ENCODE data around the gene ALG14. TPM values are rescaled to one million over a fixed set of nuclear protein-coding genes. Genes with fewer than 3 reads are reported as not detected.
A peak's percentile ranks its signal among the peaks of the same experiment; 100 is the strongest.
"Not testable (repeated sequence)": the region's sequence is repeated elsewhere in the genome, so short reads cannot be mapped to it uniquely, and the experiment has no call there.

Gene ALG14
- total RNA-seq, 1 donor from 2014 or later, result 2.0 TPM

GRCh38 chr1:94952539-94952938 lies 120.2 kb downstream of the ALG14 start:
- ATAC-seq (no peak), DNase-seq (ENCODE audit: missing footprints) (no peak)
- intact Hi-C loops (cut with DNase I), result no loop called here

DNA sequence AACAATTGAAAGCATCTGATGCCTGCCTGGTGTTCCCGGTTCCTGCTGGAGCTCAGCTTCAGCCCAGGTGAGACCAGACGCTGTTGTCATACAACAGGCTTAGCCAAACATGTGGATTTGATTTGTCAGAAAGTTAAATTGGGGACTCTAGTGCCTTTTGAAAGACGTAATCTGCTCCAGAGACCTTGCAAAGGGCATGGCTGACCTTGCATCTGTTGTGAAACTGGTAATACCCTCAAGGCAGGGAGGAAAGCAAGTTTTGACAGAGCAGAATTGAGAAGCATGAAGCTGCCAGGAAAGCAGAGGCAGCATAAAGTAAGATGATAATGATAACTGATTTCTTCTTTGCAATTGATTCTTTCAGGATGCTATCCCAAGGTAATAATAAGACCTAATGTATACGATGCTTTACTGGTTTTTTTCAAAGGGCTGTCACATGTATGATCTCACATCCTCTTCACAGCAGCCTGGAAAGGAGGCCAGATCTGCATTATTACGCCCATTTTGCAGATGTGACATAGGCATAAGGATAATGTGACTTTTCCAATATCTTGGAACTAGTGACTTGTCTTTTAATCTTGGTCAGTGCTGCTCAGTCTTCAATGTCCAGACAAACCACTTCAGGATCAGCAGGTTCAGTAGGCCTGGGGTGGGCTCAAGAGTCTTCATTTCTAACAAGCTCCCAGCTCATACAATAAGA lies 121.1 kb downstream of the ALG14 start:
- intact Hi-C loops (cut with DNase I), result no loop called here
- DNase-seq (ENCODE audit: missing footprints) (no peak), ATAC-seq (no peak)

GRCh38 chr1:94951046-94951445 lies 121.7 kb downstream of the ALG14 start:
- intact Hi-C loops (cut with DNase I), result no loop called here
- DNase-seq (ENCODE audit: missing footprints) (no peak), ATAC-seq (no peak)

DNA sequence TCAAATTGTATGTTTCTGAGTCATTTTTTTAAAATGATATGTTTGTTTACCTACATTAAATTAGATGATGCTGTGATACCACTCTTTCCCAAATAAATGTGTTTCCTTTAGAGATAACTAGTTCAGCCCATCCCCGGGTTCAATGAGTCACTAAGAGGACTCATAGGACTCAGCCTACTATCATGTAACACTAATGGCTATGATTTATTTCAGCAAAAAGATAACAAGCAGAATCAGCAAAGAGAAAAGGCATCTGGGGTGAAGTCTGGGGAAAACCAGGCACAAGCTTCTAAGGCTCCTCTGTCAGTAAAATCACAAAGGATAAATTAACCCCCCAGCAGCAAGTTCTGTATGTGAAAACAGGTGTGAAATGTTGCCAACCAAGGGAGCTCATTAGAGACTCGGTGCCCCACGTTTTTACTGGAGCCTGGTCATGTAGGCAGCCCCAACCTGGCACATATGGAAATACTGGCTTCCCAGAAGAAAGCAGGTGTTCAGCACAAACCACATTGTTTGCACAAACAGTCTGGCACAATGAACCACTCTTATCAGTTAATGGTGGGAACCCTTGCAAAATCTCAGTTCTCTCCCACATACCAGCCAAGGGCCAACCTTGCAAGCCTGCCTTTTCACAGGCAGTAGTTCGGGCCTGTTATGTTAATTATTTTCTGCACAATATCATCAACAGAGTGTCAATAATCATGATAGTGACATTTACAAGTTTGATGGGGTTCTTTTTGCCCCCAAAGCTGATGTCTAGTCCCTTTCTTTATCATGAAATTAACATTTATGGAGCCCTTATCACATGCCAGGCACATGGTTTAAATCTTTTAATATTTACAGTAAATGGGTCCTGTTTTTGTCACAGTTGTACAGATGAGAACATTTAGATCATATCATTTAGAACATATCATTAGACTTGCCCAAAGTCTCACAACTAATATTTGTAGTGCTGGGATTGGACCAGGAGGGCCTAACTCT lies 122.8 kb downstream of the ALG14 start:
- intact Hi-C loops (cut with DNase I), result no loop called here
- ATAC-seq (no peak), DNase-seq (ENCODE audit: missing footprints) (no peak)

- intact Hi-C loops (cut with DNase I), result no loop called here
- DNase-seq (ENCODE audit: missing footprints) (no peak), ATAC-seq (peak; percentile 86)
These were observed 125.3 kb downstream of the ALG14 start for GRCh38 chr1:94947437-94947836.

- DNase-seq (ENCODE audit: missing footprints) (no peak), ATAC-seq (peak; percentile 30)
- intact Hi-C loops (cut with DNase I), result no loop called here
These were observed 125.9 kb downstream of the ALG14 start for GRCh38 chr1:94946886-94947285.

DNA sequence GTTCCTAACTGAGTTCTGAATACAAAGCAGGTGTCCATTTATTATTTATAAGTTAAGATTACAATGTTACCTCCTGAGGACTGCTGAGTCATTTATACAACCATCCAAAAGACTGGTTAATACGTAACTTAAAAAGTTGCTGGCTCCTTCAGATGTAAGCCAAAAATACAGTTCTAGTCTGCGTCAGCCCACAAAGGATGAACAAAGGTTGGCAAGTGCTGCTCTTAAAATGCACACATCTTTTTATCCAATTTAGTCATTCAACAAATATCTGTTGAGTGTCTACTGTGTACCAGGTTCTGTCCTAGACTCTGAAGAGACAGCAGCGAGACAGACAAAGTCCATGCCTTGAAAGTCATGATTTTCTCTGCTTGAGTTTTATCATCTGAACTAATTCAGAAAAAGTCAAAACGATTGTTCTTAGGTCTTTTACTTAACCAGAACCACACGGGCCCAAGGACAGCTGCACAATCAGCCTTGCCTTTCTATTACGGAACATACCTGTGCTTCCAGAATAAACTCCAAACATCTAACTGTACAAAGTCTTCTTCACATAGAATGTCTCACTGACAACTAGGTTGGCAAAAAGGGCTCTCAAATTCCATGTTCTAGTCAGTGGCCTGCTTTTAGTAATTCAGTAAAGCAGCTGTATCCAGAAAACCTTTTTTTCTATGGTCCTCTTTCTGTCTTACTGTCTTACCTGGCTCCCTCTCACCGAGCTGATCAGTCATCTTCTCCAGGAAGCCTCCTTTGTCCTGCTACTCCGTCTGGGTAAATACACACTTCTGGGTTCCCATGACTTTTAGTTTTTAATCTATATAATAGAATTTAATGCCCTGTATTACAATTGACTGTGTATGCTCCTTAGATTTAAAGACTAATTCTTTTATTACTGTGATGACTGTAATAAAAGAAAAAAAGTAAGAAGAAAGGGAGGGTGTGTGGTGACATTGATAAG lies 130.3 kb downstream of the ALG14 start:
- intact Hi-C loops (cut with DNase I), result no loop called here
- ATAC-seq, result no peak
- no peak for DNase-seq (ENCODE audit: missing footprints)

- DNase-seq (ENCODE audit: missing footprints); intact Hi-C loops (cut with DNase I); ATAC-seq: not testable (repeated sequence)
These were observed 131.3 kb downstream of the ALG14 start for GRCh38 chr1:94941480-94941879.

- DNase-seq (ENCODE audit: missing footprints), result no peak
- intact Hi-C loops (cut with DNase I), result no loop called here
- ATAC-seq, result no peak
These were observed 132.0 kb downstream of the ALG14 start for GRCh38 chr1:94940738-94941137.

DNA sequence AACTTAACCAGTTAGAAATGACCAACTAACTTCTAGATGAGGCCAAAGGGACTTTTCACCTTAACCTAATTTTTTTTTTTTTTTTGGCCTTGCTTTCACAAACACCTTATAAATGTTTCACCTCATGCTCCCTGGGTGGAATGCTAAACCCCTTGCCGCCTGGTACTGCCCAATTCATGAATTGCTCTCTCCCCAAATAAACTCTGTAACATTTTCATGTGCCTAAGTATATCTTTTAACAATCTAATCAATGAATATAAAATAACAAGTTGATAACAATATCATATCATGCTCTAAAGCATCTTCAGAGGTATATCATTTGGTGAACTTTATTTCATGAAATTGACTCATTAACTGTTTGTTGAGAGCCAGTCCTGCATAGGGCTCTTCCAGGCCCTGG lies 134.9 kb downstream of the ALG14 start:
- ATAC-seq (no peak), DNase-seq (ENCODE audit: missing footprints) (no peak)
- intact Hi-C loops (cut with DNase I), result no loop called here

GRCh38 chr1:94936861-94937620 lies 135.7 kb downstream of the ALG14 start:
- DNase-seq (ENCODE audit: missing footprints) (no peak), ATAC-seq (no peak)
- intact Hi-C loops (cut with DNase I), result no loop called here

- intact Hi-C loops (cut with DNase I), result no loop called here
- DNase-seq (ENCODE audit: missing footprints) (no peak), ATAC-seq (no peak)
These were observed 137.3 kb downstream of the ALG14 start for GRCh38 chr1:94935476-94935875.

GRCh38 chr1:94935034-94935433 lies 137.7 kb downstream of the ALG14 start:
- intact Hi-C loops (cut with DNase I), result no loop called here
- no peak for ATAC-seq

GRCh38 chr1:94934551-94934950 lies 138.2 kb downstream of the ALG14 start:
- ATAC-seq (no peak), DNase-seq (ENCODE audit: missing footprints) (no peak)
- intact Hi-C loops (cut with DNase I), result no loop called here

More at GRCh38 chr1:94935034-94935433, 137.7 kb downstream of the ALG14 start:
- no peak for DNase-seq (ENCODE audit: missing footprints)

DNA sequence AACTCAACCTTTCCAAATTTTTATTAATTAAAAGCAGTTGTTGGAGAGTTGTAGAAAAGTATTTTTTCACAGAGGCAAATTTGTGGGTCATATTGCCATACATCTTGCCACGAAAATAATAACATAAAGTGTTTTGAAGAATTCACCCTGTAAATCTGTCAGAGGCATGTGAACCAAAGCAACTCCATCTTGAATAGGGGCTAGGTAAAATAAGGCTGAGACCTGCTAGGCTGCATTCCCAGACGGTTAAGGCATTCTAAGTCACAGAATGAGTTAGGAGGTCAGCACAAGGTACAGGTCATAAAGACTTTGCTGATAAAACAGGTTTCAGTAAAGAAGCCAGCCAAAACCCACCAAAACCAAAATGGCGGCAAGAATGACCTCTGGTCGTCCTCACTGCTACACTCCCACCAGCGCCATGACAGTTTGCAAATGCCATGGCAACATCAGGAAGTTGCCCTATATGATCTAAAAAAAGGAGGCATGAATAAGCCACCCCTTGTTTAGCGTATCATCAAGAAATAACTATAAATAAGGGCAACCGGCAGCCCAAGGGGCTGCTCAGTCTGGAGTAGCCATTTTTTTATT lies 141.4 kb downstream of the ALG14 start:
- intact Hi-C loops (cut with DNase I), result no loop called here
- no peak for ATAC-seq

GRCh38 chr1:94929351-94930217 lies 143.2 kb downstream of the ALG14 start:
- ATAC-seq (no peak), DNase-seq (ENCODE audit: missing footprints) (peak; percentile 62)
- intact Hi-C loops (cut with DNase I), result loop anchor here (5.0 kb wide), 2 partner anchors 33 to 93 kb away; no protein-coding TSS in a partner anchor

More for the DNA sequence above, 141.4 kb downstream of the ALG14 start:
- no peak for DNase-seq (ENCODE audit: missing footprints)
